ENCODE measurements around the gene OR13F1.

DNA sequence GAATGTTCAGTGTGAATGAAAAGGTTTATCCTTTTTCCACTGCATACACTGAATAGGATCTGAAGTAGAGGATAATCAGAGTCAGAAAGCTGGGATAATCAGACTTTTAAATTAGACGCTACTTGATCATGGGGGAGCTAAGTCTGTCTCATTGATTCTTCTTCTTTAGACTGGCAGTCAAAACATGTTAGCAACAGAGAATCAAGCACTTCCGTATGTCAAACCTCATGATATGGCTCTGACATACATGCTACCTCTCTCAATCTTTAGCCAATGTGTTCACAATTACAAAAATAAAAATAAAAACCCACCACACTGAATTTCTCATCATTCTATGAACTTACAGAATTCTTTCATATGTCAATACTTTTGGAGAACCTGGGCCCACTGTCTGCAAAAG, 19.0 kb upstream of the OR13F1 start:
- TF ChIP-seq, protein P1, sequence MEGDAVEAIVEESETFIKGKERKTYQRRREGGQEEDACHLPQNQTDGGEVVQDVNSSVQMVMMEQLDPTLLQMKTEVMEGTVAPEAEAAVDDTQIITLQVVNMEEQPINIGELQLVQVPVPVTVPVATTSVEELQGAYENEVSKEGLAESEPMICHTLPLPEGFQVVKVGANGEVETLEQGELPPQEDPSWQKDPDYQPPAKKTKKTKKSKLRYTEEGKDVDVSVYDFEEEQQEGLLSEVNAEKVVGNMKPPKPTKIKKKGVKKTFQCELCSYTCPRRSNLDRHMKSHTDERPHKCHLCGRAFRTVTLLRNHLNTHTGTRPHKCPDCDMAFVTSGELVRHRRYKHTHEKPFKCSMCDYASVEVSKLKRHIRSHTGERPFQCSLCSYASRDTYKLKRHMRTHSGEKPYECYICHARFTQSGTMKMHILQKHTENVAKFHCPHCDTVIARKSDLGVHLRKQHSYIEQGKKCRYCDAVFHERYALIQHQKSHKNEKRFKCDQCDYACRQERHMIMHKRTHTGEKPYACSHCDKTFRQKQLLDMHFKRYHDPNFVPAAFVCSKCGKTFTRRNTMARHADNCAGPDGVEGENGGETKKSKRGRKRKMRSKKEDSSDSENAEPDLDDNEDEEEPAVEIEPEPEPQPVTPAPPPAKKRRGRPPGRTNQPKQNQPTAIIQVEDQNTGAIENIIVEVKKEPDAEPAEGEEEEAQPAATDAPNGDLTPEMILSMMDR (IDR thresholded peaks at IDR 0.05) = no peak
- TF ChIP-seq POLR2A (IDR thresholded peaks at IDR 0.05) = no peak
